Measurements from ENCODE around the gene EXOC4.

EXOC4 gene

GRCh38 chr7:133504825-133505224 lies 251.9 kb downstream of the EXOC4 start:
- no peak for DNase-seq
- no peak for TF ChIP-seq GATA1 (IDR thresholded peaks at IDR 0.05; ENCODE audit: low read depth, low read length)
- no peak for TF ChIP-seq POLR2A (IDR thresholded peaks at IDR 0.05; ENCODE audit: low read length)

GRCh38 chr7:133509822-133510221 lies 256.9 kb downstream of the EXOC4 start:
- TF ChIP-seq GATA1 (IDR thresholded peaks at IDR 0.05; ENCODE audit: low read depth, low read length) (no peak), POLR2A (IDR thresholded peaks at IDR 0.05; ENCODE audit: low read length) (no peak)

GRCh38 chr7:133510326-133511055 lies 257.6 kb downstream of the EXOC4 start:
- TF ChIP-seq POLR2A (IDR thresholded peaks at IDR 0.05; ENCODE audit: low read length), result no peak
- TF ChIP-seq GATA1 (IDR thresholded peaks at IDR 0.05; ENCODE audit: low read depth, low read length), result no peak
- DNase-seq, result no peak

More at GRCh38 chr7:133509822-133510221, 256.9 kb downstream of the EXOC4 start:
- DNase-seq, result no peak

- no peak for TF ChIP-seq POLR2A (IDR thresholded peaks at IDR 0.05; ENCODE audit: low read length)
- TF ChIP-seq GATA1 (IDR thresholded peaks at IDR 0.05; ENCODE audit: low read depth, low read length), result no peak
- DNase-seq, result peak; percentile 5 to 20
Observed at GRCh38 chr7:133511252-133511651, 258.4 kb downstream of the EXOC4 start.

GRCh38 chr7:133511708-133512107 lies 258.8 kb downstream of the EXOC4 start:
- TF ChIP-seq POLR2A (IDR thresholded peaks at IDR 0.05; ENCODE audit: low read length) (no peak), GATA1 (IDR thresholded peaks at IDR 0.05; ENCODE audit: low read depth, low read length) (no peak)
- no peak for DNase-seq

- no peak for TF ChIP-seq GATA1 (IDR thresholded peaks at IDR 0.05; ENCODE audit: low read depth, low read length)
- TF ChIP-seq POLR2A (IDR thresholded peaks at IDR 0.05; ENCODE audit: low read length), result no peak
- no peak for DNase-seq
Observed at GRCh38 chr7:133512560-133512959, 259.7 kb downstream of the EXOC4 start.

GRCh38 chr7:133513608-133514007 lies 260.7 kb downstream of the EXOC4 start:
- DNase-seq, result no peak
- no peak for TF ChIP-seq GATA1 (IDR thresholded peaks at IDR 0.05; ENCODE audit: low read depth, low read length)
- TF ChIP-seq POLR2A (IDR thresholded peaks at IDR 0.05; ENCODE audit: low read length), result no peak

GRCh38 chr7:133514551-133514950 lies 261.7 kb downstream of the EXOC4 start:
- no peak for DNase-seq
- TF ChIP-seq POLR2A (IDR thresholded peaks at IDR 0.05; ENCODE audit: low read length) (no peak), GATA1 (IDR thresholded peaks at IDR 0.05; ENCODE audit: low read depth, low read length) (no peak)

GRCh38 chr7:133517766-133518165 lies 264.9 kb downstream of the EXOC4 start:
- no peak for TF ChIP-seq POLR2A (IDR thresholded peaks at IDR 0.05; ENCODE audit: low read length)
- TF ChIP-seq GATA1 (IDR thresholded peaks at IDR 0.05; ENCODE audit: low read depth, low read length), result no peak
- no peak for DNase-seq

- no peak for DNase-seq
- no peak for TF ChIP-seq GATA1 (IDR thresholded peaks at IDR 0.05; ENCODE audit: low read depth, low read length)
- TF ChIP-seq POLR2A (IDR thresholded peaks at IDR 0.05; ENCODE audit: low read length), result no peak
Observed at GRCh38 chr7:133518718-133519117, 265.8 kb downstream of the EXOC4 start.

GRCh38 chr7:133520248-133520647 lies 267.4 kb downstream of the EXOC4 start:
- TF ChIP-seq GATA1 (IDR thresholded peaks at IDR 0.05; ENCODE audit: low read depth, low read length), result no peak
- no peak for DNase-seq

- DNase-seq, result no peak
- TF ChIP-seq GATA1 (IDR thresholded peaks at IDR 0.05; ENCODE audit: low read depth, low read length) (no peak), POLR2A (IDR thresholded peaks at IDR 0.05; ENCODE audit: low read length) (no peak)
Observed at GRCh38 chr7:133522501-133522900, 269.6 kb downstream of the EXOC4 start.

- no peak for DNase-seq
- TF ChIP-seq GATA1 (IDR thresholded peaks at IDR 0.05; ENCODE audit: low read depth, low read length) (no peak), POLR2A (IDR thresholded peaks at IDR 0.05; ENCODE audit: low read length) (no peak)
Observed at GRCh38 chr7:133528796-133529195, 275.9 kb downstream of the EXOC4 start.

GRCh38 chr7:133529861-133530260 lies 277.0 kb downstream of the EXOC4 start:
- TF ChIP-seq POLR2A (IDR thresholded peaks at IDR 0.05; ENCODE audit: low read length) (no peak), GATA1 (IDR thresholded peaks at IDR 0.05; ENCODE audit: low read depth, low read length) (no peak)

GRCh38 chr7:133530682-133531081 lies 277.8 kb downstream of the EXOC4 start:
- TF ChIP-seq GATA1 (IDR thresholded peaks at IDR 0.05; ENCODE audit: low read depth, low read length), result no peak
- no peak for TF ChIP-seq POLR2A (IDR thresholded peaks at IDR 0.05; ENCODE audit: low read length)

More at GRCh38 chr7:133529861-133530260, 277.0 kb downstream of the EXOC4 start:
- DNase-seq, result no peak

More at GRCh38 chr7:133530682-133531081, 277.8 kb downstream of the EXOC4 start:
- no peak for DNase-seq

Data from erythroblast (primary cell).